C4-2B (cell line): ENCODE data around the gene AHSG.

Experiments
- ZFX ChIP-seq: fragments of 450-650 bp; IDR thresholded peaks from 2 replicates; pipeline ENCODE4 v1.6.1; 2017
- TF ChIP-seq, protein P1 (sequence below): fragments of 450-650 bp; conservative IDR thresholded peaks from 2 replicates; pipeline ENCODE4 v1.5.1; 2017; ENCODE audit warnings: mild to moderate bottlenecking

DNA sequence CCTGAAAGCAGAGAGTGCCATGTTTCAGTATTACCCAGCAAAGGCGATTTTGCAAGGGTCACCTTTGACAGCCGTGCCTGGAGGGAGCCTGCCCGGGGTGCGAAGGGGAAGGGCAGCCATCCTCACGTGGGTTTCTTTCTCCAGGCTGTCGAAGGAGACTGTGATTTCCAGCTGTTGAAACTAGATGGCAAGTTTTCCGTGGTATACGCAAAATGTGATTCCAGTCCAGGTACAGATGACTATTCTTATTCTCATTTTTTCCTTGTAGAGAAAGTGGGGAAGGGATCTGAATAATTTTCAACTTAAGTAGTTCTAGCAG, 3.4 kb downstream of the AHSG start:
- TF ChIP-seq, protein P1, sequence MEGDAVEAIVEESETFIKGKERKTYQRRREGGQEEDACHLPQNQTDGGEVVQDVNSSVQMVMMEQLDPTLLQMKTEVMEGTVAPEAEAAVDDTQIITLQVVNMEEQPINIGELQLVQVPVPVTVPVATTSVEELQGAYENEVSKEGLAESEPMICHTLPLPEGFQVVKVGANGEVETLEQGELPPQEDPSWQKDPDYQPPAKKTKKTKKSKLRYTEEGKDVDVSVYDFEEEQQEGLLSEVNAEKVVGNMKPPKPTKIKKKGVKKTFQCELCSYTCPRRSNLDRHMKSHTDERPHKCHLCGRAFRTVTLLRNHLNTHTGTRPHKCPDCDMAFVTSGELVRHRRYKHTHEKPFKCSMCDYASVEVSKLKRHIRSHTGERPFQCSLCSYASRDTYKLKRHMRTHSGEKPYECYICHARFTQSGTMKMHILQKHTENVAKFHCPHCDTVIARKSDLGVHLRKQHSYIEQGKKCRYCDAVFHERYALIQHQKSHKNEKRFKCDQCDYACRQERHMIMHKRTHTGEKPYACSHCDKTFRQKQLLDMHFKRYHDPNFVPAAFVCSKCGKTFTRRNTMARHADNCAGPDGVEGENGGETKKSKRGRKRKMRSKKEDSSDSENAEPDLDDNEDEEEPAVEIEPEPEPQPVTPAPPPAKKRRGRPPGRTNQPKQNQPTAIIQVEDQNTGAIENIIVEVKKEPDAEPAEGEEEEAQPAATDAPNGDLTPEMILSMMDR, result no peak
- no peak for TF ChIP-seq ZFX
